Measurements from ENCODE around the gene RAB20. TPM values are rescaled to one million over a fixed set of nuclear protein-coding genes. Genes with fewer than 3 reads are reported as not detected.

Gene RAB20
- total and polyA plus RNA-seq, 2 donors (not counting 1 experiment from before 2014, with no cell fraction given): 2.4 to 4.6 TPM

- Histone ChIP-seq H3K27me3 (replicated peaks in 1 of 4; ENCODE audit: control extremely low read depth in 1 of 4, control insufficient read depth in 3 of 4, insufficient read depth in 4 of 4, low read length in 3 of 4) (peaks cover 0 to 5% (median 0%) of the 10 kb centered on the region in 4 experiments), H3K4me2 (replicated peaks; ENCODE audit: low read depth, low read length, poor library complexity, severe bottlenecking) (no peak overlapping the region), H3K4me3 (ENCODE audit: control extremely low read depth in 1 of 5, extremely low read depth in 1 of 5, insufficient read depth in 1 of 5, low read depth in 2 of 5, low read length in 4 of 5) (no peak overlapping the region), H3K79me2 (ENCODE audit: control insufficient read depth, insufficient read depth, low read length) (no peaks in the 10 kb centered on the region), H4K20me1 (ENCODE audit: control insufficient read depth, insufficient read depth, low read length, poor library complexity, severe bottlenecking) (no peaks in the 10 kb centered on the region), H3K27ac (ENCODE audit: low read length in 2 of 2) (no peak overlapping the region), H3K9me3 (ENCODE audit: control extremely low read depth in 1 of 3, control insufficient read depth in 2 of 3, insufficient read depth in 1 of 3, low read length in 2 of 3) (no peaks in the 10 kb centered on the region), H3K36me3 (replicated peaks in 1 of 2; ENCODE audit: control extremely low read depth in 1 of 2, control insufficient read depth in 1 of 2, extremely low read depth in 1 of 2, insufficient read depth in 2 of 2, low read length in 1 of 2) (no peaks in the 10 kb centered on the region), H2AFZ (ENCODE audit: insufficient read depth, low read depth, low read length, poor library complexity, severe bottlenecking) (no peak overlapping the region), H3K4me1 (ENCODE audit: control insufficient read depth in 2 of 2, insufficient read depth in 2 of 2, low read length in 2 of 2) (peaks cover 13 to 15% of the 10 kb centered on the region in 2 donors), H3K9ac (ENCODE audit: low read length) (no peak overlapping the region)
- H3K4me1 Mint-ChIP-seq: peaks cover 28% of the 10 kb centered on the region
- peak overlapping the region; percentile 26 for H3K4me3 Mint-ChIP-seq
- no peak for TF ChIP-seq CTCF (IDR thresholded peaks at IDR 0.05)
- TF ChIP-seq EZH2 (IDR thresholded peaks at IDR 0.05; ENCODE audit: borderline replicate concordance, insufficient read depth, low read depth, low read length, poor library complexity, severe bottlenecking): no peak
- ChIA-PET POLR2A (no interaction called here), CTCF (no interaction called here)
- no peak for DNase-seq
- 90% methylated on average over 2 of the region's 3 CpGs for WGBS (ENCODE audit: insufficient coverage)
- intact Hi-C loops (cut with micrococcal nuclease): loop anchor here (5.0 kb wide), 1 partner anchor 92 kb away; no protein-coding TSS in a partner anchor
- peaks cover 22% of the 10 kb centered on the region for H3K27me3 Mint-ChIP-seq
- H3K27ac Mint-ChIP-seq: no peak overlapping the region
- no peaks in the 10 kb centered on the region for H3K9me3 Mint-ChIP-seq (ENCODE audit: insufficient read depth)
- ATAC-seq (ENCODE audit: low read depth): no peak
These were observed 3.0 kb upstream of the RAB20 start for GRCh38 chr13:110564472-110564985.

- no peak overlapping the region for H3K27ac ChIP-seq (ENCODE audit: low read length in 2 of 2)
- peaks cover 13 to 15% of the 10 kb centered on the region in 2 donors for H3K4me1 ChIP-seq (ENCODE audit: control insufficient read depth in 2 of 2, insufficient read depth in 2 of 2, low read length in 2 of 2)
- intact Hi-C loops (cut with micrococcal nuclease): loop anchor here (5.0 kb wide), 1 partner anchor 91 kb away; no protein-coding TSS in a partner anchor
- H3K36me3 ChIP-seq (replicated peaks in 1 of 2; ENCODE audit: control extremely low read depth in 1 of 2, control insufficient read depth in 1 of 2, extremely low read depth in 1 of 2, insufficient read depth in 2 of 2, low read length in 1 of 2): no peaks in the 10 kb centered on the region
- H3K4me3 ChIP-seq (ENCODE audit: control extremely low read depth in 1 of 5, extremely low read depth in 1 of 5, insufficient read depth in 1 of 5, low read depth in 2 of 5, low read length in 4 of 5): no peak overlapping the region
- no peak overlapping the region for H2AFZ ChIP-seq (ENCODE audit: insufficient read depth, low read depth, low read length, poor library complexity, severe bottlenecking)
- ChIA-PET POLR2A (no interaction called here), CTCF (no interaction called here)
- no peaks in the 10 kb centered on the region for H3K79me2 ChIP-seq (ENCODE audit: control insufficient read depth, insufficient read depth, low read length)
- TF ChIP-seq EZH2 (IDR thresholded peaks at IDR 0.05; ENCODE audit: borderline replicate concordance, insufficient read depth, low read depth, low read length, poor library complexity, severe bottlenecking): no peak
- no peak for TF ChIP-seq CTCF (IDR thresholded peaks at IDR 0.05)
- WGBS (ENCODE audit: insufficient coverage): 97% methylated on average over 7 of the region's 9 CpGs
- ATAC-seq (ENCODE audit: low read depth) (no peak), DNase-seq (no peak)
- H3K27ac Mint-ChIP-seq: no peak overlapping the region
- H3K4me3 Mint-ChIP-seq: peak overlapping the region; percentile 64
- no peak overlapping the region for H3K4me2 ChIP-seq (replicated peaks; ENCODE audit: low read depth, low read length, poor library complexity, severe bottlenecking)
- no peaks in the 10 kb centered on the region for H4K20me1 ChIP-seq (ENCODE audit: control insufficient read depth, insufficient read depth, low read length, poor library complexity, severe bottlenecking)
- H3K9ac ChIP-seq (ENCODE audit: low read length): no peak overlapping the region
- peaks cover 18% of the 10 kb centered on the region for H3K27me3 Mint-ChIP-seq
- peaks cover 28% of the 10 kb centered on the region for H3K4me1 Mint-ChIP-seq
- no peaks in the 10 kb centered on the region for H3K9me3 Mint-ChIP-seq (ENCODE audit: insufficient read depth)
- H3K27me3 ChIP-seq (replicated peaks in 1 of 4; ENCODE audit: control extremely low read depth in 1 of 4, control insufficient read depth in 3 of 4, insufficient read depth in 4 of 4, low read length in 3 of 4): peaks cover 0 to 5% (median 0%) of the 10 kb centered on the region in 4 experiments
- H3K9me3 ChIP-seq (ENCODE audit: control extremely low read depth in 1 of 3, control insufficient read depth in 2 of 3, insufficient read depth in 1 of 3, low read length in 2 of 3): no peaks in the 10 kb centered on the region
These were observed 1.9 kb upstream of the RAB20 start for GRCh38 chr13:110563463-110563774.
